CD8-positive, alpha-beta memory T cell (primary cell): ENCODE data around the gene UPK1A. TPM values are rescaled to one million over a fixed set of nuclear protein-coding genes. Genes with fewer than 3 reads are reported as not detected.

Source experiments
- CTCF ChIA-PET: fragments of 350-600 bp; sonication (Branson Sonifier 250); formaldehyde crosslinking; loops from one replicate; lab custom pipeline; 2021; ENCODE audit warnings: antibody characterized with exemption; lab: Charles Lee
- POLR2A ChIA-PET: fragments of 350-600 bp; sonication (Branson Sonifier 250); formaldehyde crosslinking; loops from one replicate; lab custom pipeline; 2021; ENCODE audit warnings: antibody characterized with exemption; lab: Charles Lee
- DNase-seq, 5 donors: peaks; one replicate each; pipeline versions ENCODE4 v3.0.0 to v3.0.0-alpha.2; 2020 to 2022; ENCODE audit warnings: mixed read lengths in 1 of 5
- H3K27ac ChIP-seq: one replicate; pipeline ENCODE4 v1.7.0; 2013; ENCODE audit warnings: low read depth, mild to moderate bottlenecking, low read length, moderate library complexity
- H3K27me3 ChIP-seq: 2 replicates; pipeline ENCODE4 v1.7.0; 2013; ENCODE audit warnings: low read length, mild to moderate bottlenecking; ENCODE audit not compliant: insufficient read depth, poor library complexity, severe bottlenecking
- H3K36me3 ChIP-seq: 2 replicates; pipeline ENCODE4 v1.7.0; 2013; ENCODE audit warnings: mild to moderate bottlenecking, low read length, moderate library complexity; ENCODE audit not compliant: insufficient read depth
- H3K4me1 ChIP-seq: 2 replicates; pipeline ENCODE4 v1.7.0; 2013; ENCODE audit warnings: mild to moderate bottlenecking, low read length, moderate library complexity; ENCODE audit not compliant: insufficient read depth
- H3K4me3 ChIP-seq: 2 replicates; pipeline ENCODE4 v1.7.0; 2013; ENCODE audit warnings: mild to moderate bottlenecking, low read length
- H3K9me3 ChIP-seq: 2 replicates; pipeline ENCODE4 v1.7.0; 2013; ENCODE audit warnings: mild to moderate bottlenecking, low read length
- H3K27ac Mint-ChIP-seq, 8 donors: one replicate each; pipeline ENCODE4 v1.8.0; 2020 to 2021; ENCODE audit warnings: mixed read lengths in 8 of 8, mild to moderate bottlenecking in 6 of 8, inconsistent platforms in 3 of 8, moderate library complexity in 3 of 8
- H3K27me3 Mint-ChIP-seq, 2 donors: one replicate each; pipeline ENCODE4 v1.8.0; 2020 to 2021; ENCODE audit warnings: mixed read lengths in 2 of 2, mild to moderate bottlenecking in 1 of 2, moderate library complexity in 1 of 2
- H3K36me3 Mint-ChIP-seq, 3 donors: one replicate each; pipeline ENCODE4 v1.8.0; 2020 to 2021; ENCODE audit warnings: mixed read lengths in 3 of 3, inconsistent platforms in 1 of 3, mild to moderate bottlenecking in 1 of 3
- H3K4me1 Mint-ChIP-seq, 3 donors: one replicate each; pipeline ENCODE4 v1.8.0; 2020 to 2021; ENCODE audit warnings: mixed read lengths in 3 of 3, inconsistent platforms in 1 of 3, mild to moderate bottlenecking in 1 of 3
- H3K4me3 Mint-ChIP-seq, 7 donors: one replicate each; pipeline ENCODE4 v1.8.0; 2020 to 2021; ENCODE audit warnings: mixed read lengths in 7 of 7, mild to moderate bottlenecking in 6 of 7, moderate library complexity in 4 of 7, inconsistent platforms in 2 of 7
- H3K9me3 Mint-ChIP-seq, 5 donors: one replicate each; pipeline ENCODE4 v1.8.0; 2020 to 2022; ENCODE audit warnings: mixed read lengths in 5 of 5, mild to moderate bottlenecking in 3 of 5, moderate library complexity in 2 of 5, inconsistent platforms in 1 of 5
- polyA plus RNA-seq: library from polyadenylated mRNA; unstranded; fragments of 300-500 nt; fragmentation: Illumina TruSeq; gene quantifications from one replicate; pipeline ENCODE4 v1.2.3, GENCODE V29; 2021
- total RNA-seq, 2 experiments: library from RNA; stranded (reverse); gene quantifications; one replicate each; pipeline ENCODE4 v1.2.3, GENCODE V29; 2021

The UPK1A gene
- total and polyA plus RNA-seq, 3 experiments from 2014 or later: 0.22 TPM; not detected in 2

GRCh38 chr19:35727053-35727955, 61.0 kb downstream of the UPK1A start:
- no peaks in the 10 kb centered on the region for H3K4me1 ChIP-seq
- peaks cover 87% of the 10 kb centered on the region for H3K36me3 ChIP-seq
- Mint-ChIP-seq H3K36me3 (peaks cover 5 to 94% (median 16%) of the 10 kb centered on the region in 3 donors), H3K27me3 (no peaks in the 10 kb centered on the region), H3K4me1 (peaks cover 0 to 7% (median 4%) of the 10 kb centered on the region in 3 donors), H3K27ac (no peak overlapping the region), H3K4me3 (no peak overlapping the region), H3K9me3 (no peaks in the 10 kb centered on the region)
- no peaks in the 10 kb centered on the region for H3K9me3 ChIP-seq
- CTCF ChIA-PET: interaction anchor here (1.1 to 1.4 kb wide), 2 partner anchors 10 to 17 kb away, joined by 3 to 5 read pairs; no protein-coding TSS in a partner anchor
- no peak overlapping the region for H3K27ac ChIP-seq
- POLR2A ChIA-PET: interaction anchor here (0.8 to 1.5 kb wide), 3 partner anchors 9 to 21 kb away, joined by 3 to 5 read pairs (median 3); partner anchors contain the start of gene LIN37
- no peaks in the 10 kb centered on the region for H3K27me3 ChIP-seq
- H3K4me3 ChIP-seq: no peak overlapping the region
- no peak for DNase-seq

Other genes starting within 250 kb of the UPK1A start
- not detected for gene FFAR2, start 218.3 kb upstream of the UPK1A start, total RNA-seq
- not detected for gene FFAR2, start 218.3 kb upstream of the UPK1A start, polyA plus RNA-seq
- not detected for gene KRTDAP, start 176.1 kb upstream of the UPK1A start, total RNA-seq
- not detected for gene KRTDAP, start 176.1 kb upstream of the UPK1A start, polyA plus RNA-seq
- gene DMKN, start 152.9 kb upstream of the UPK1A start, total RNA-seq: 1 to 10 TPM; 1.7 to 2.2 TPM
- 10.2 TPM for gene DMKN, start 152.9 kb upstream of the UPK1A start, polyA plus RNA-seq
- gene SBSN, start 138.2 kb upstream of the UPK1A start, total RNA-seq: not detected
- not detected for gene SBSN, start 138.2 kb upstream of the UPK1A start, polyA plus RNA-seq
- not detected for gene GAPDHS, start 133.1 kb upstream of the UPK1A start, total RNA-seq
- gene GAPDHS, start 133.1 kb upstream of the UPK1A start, polyA plus RNA-seq: not detected
- 10 to 100 TPM; 82.6 to 91.4 TPM for gene TMEM147, start 120.9 kb upstream of the UPK1A start, total RNA-seq
- 175 TPM for gene TMEM147, start 120.9 kb upstream of the UPK1A start, polyA plus RNA-seq
- gene ATP4A, start 102.9 kb upstream of the UPK1A start, total RNA-seq: not detected
- gene ATP4A, start 102.9 kb upstream of the UPK1A start, polyA plus RNA-seq: not detected
- gene PMIS2, start 80.3 kb upstream of the UPK1A start, total RNA-seq: not detected
- not detected for gene PMIS2, start 80.3 kb upstream of the UPK1A start, polyA plus RNA-seq
- gene HAUS5, start 53.8 kb upstream of the UPK1A start, total RNA-seq: 10 to 100 TPM; 37.3 to 39.3 TPM
- gene HAUS5, start 53.8 kb upstream of the UPK1A start, polyA plus RNA-seq: 6.7 TPM
- 100 to 1,000 TPM; 109 to 116 TPM for gene RBM42, start 37.5 kb upstream of the UPK1A start, total RNA-seq
- 62.4 TPM for gene RBM42, start 37.5 kb upstream of the UPK1A start, polyA plus RNA-seq
- gene ETV2, start 24.8 kb upstream of the UPK1A start, total RNA-seq: 1 to 10 TPM; 1.2 TPM
- 1.4 TPM for gene ETV2, start 24.8 kb upstream of the UPK1A start, polyA plus RNA-seq
- 100 to 1,000 TPM; 433 to 452 TPM for gene COX6B1, start 18.2 kb upstream of the UPK1A start, total RNA-seq
- gene COX6B1, start 18.2 kb upstream of the UPK1A start, polyA plus RNA-seq: 753 TPM
- 100 to 1,000 TPM; 223 to 225 TPM for gene ZBTB32, start 38.0 kb downstream of the UPK1A start, total RNA-seq
- 0.77 TPM for gene ZBTB32, start 38.0 kb downstream of the UPK1A start, polyA plus RNA-seq
- 10 to 100 TPM; 62.6 to 67.8 TPM for gene KMT2B, start 51.5 kb downstream of the UPK1A start, total RNA-seq
- gene KMT2B, start 51.5 kb downstream of the UPK1A start, polyA plus RNA-seq: 2.9 TPM
- 100 to 1,000 TPM; 108 to 110 TPM for gene IGFLR1, start 75.9 kb downstream of the UPK1A start, total RNA-seq
- gene IGFLR1, start 75.9 kb downstream of the UPK1A start, polyA plus RNA-seq: 96.7 TPM
- 10 to 100 TPM; 29.0 to 32.2 TPM for gene U2AF1L4, start 78.9 kb downstream of the UPK1A start, total RNA-seq
- 37.5 TPM for gene U2AF1L4, start 78.9 kb downstream of the UPK1A start, polyA plus RNA-seq
- gene PSENEN, start 79.1 kb downstream of the UPK1A start, total RNA-seq: 10 to 100 TPM; 50.8 to 57.8 TPM
- 101 TPM for gene PSENEN, start 79.1 kb downstream of the UPK1A start, polyA plus RNA-seq
- 10 to 100 TPM in 1 of 2 experiments, 1 to 10 TPM in 1; 8.8 to 10.5 TPM for gene LIN37, start 82.1 kb downstream of the UPK1A start, total RNA-seq
- 12.7 TPM for gene LIN37, start 82.1 kb downstream of the UPK1A start, polyA plus RNA-seq
- not detected for gene HSPB6, start 90.5 kb downstream of the UPK1A start, total RNA-seq
- gene HSPB6, start 90.5 kb downstream of the UPK1A start, polyA plus RNA-seq: not detected
- gene PROSER3, start 91.7 kb downstream of the UPK1A start, total RNA-seq: 10 to 100 TPM; 35.2 to 40.5 TPM
- 8.3 TPM for gene PROSER3, start 91.7 kb downstream of the UPK1A start, polyA plus RNA-seq
- gene ARHGAP33, start 109.0 kb downstream of the UPK1A start, total RNA-seq: 10 to 100 TPM in 1 of 2 experiments, 1 to 10 TPM in 1; 9.2 to 11.9 TPM
- gene ARHGAP33, start 109.0 kb downstream of the UPK1A start, polyA plus RNA-seq: 0.71 TPM
- gene PRODH2, start 146.3 kb downstream of the UPK1A start, total RNA-seq: not detected
- not detected for gene PRODH2, start 146.3 kb downstream of the UPK1A start, polyA plus RNA-seq
- not detected for gene NPHS1, start 186.0 kb downstream of the UPK1A start, total RNA-seq
- gene NPHS1, start 186.0 kb downstream of the UPK1A start, polyA plus RNA-seq: not detected
- gene KIRREL2, start 190.4 kb downstream of the UPK1A start, total RNA-seq: under 1 TPM; 0.62 to 0.83 TPM
- not detected for gene KIRREL2, start 190.4 kb downstream of the UPK1A start, polyA plus RNA-seq
- under 1 TPM; 0.85 to 0.86 TPM for gene APLP1, start 202.1 kb downstream of the UPK1A start, total RNA-seq
- not detected for gene APLP1, start 202.1 kb downstream of the UPK1A start, polyA plus RNA-seq
- gene NFKBID, start 234.0 kb downstream of the UPK1A start, total RNA-seq: 10 to 100 TPM; 63.3 to 66.5 TPM
- gene NFKBID, start 234.0 kb downstream of the UPK1A start, polyA plus RNA-seq: 3.0 TPM
- 10 to 100 TPM; 53.4 to 60.1 TPM for gene HCST, start 236.0 kb downstream of the UPK1A start, total RNA-seq
- gene HCST, start 236.0 kb downstream of the UPK1A start, polyA plus RNA-seq: 1,883 TPM
- gene TYROBP, start 241.8 kb downstream of the UPK1A start, total RNA-seq: 1 to 10 TPM; 6.4 to 6.8 TPM
- gene TYROBP, start 241.8 kb downstream of the UPK1A start, polyA plus RNA-seq: 96.2 TPM